ENCODE results near the gene SLC38A10.

DNA sequence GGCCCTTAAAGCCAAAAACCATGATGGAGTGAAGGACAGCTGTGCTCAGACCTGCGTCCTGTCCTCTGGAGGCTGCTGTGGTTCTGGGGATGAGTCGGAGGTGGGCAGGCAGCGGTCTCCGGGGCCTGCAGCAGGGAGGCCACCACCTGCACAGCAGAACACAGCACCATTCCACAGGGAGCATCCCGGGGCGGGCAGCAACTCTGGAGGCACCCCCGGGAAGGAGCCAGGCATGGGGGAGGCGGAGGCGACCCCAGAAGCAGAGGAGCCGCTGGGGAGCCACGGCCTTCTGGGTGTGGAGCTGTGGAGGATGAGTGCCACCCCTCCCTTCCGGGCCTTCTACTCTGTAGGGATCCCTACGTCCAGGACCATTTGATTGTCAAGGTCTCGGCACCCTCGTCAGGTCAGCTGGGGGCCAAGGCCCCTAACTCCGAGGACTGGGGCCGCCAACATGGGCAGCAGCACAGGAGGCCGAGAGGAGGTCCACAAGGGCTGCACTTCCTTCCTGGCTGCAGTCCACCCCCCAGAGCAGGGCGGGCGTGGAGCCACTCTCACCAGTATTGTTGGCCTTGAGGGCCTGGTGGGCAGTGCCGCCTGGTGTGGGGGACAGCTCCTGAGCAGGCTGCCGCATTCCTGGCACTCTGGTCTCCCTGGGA, 96.2 kb downstream of the SLC38A10 start:
- TF ChIP-seq CTCF (IDR thresholded peaks at IDR 0.05) (no peak), POLR2A (IDR thresholded peaks at IDR 0.05) (no peak)
